ELF-1 (cell line): ENCODE results near the gene NLGN1.

Source experiments
- DNase-seq: peaks from one replicate; pipeline ENCODE4 v3.0.0-alpha.2; 2016; ENCODE audit warnings: low read depth, low spot score

NLGN1 gene

GRCh38 chr3:173709026-173709425 lies 311.5 kb downstream of the NLGN1 start:
- no peak for DNase-seq

- no peak for DNase-seq
These were observed 314.1 kb downstream of the NLGN1 start for GRCh38 chr3:173711619-173712018.

GRCh38 chr3:173719585-173719984 lies 322.0 kb downstream of the NLGN1 start:
- no peak for DNase-seq

DNA sequence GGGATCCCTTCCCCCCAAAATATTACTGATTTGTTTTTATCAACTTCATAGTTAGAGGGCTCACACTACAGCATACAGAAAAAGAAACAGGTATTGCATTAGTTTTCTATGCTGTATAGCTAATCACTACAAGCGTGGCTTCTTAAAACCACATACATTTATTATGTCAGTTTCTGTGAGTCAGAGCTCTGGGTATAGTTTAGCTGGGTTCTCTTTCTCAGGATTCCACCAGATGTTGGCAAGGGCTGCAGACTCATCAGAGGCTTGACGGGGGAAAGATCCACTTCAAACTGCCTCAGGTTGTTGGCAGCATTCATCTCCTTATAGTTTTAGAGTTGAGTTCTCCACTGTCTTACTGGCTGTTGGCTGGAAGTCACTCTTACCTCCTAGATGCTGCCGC lies 328.0 kb downstream of the NLGN1 start:
- DNase-seq, result no peak

- DNase-seq, result no peak
These were observed 332.8 kb downstream of the NLGN1 start for GRCh38 chr3:173730391-173730790.

DNA sequence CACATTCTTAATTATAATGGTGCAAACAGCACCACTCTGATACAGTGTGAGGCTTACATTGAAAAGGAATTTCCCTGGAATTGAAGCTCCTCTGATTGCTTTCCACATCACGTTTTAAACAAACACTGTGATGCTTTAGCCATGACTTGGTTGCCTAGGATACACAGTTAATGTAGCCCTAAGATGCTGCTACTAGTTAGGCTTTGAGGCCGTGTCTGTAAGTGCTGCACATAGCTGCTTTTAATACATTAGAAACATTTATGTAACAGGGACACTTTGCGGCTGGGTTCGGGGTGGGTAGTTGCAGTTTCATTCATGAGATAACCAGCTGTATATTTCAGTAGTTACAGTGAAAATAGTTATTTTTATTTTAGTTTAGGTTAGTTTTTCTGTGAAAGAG lies 334.7 kb downstream of the NLGN1 start:
- DNase-seq, result no peak

DNA sequence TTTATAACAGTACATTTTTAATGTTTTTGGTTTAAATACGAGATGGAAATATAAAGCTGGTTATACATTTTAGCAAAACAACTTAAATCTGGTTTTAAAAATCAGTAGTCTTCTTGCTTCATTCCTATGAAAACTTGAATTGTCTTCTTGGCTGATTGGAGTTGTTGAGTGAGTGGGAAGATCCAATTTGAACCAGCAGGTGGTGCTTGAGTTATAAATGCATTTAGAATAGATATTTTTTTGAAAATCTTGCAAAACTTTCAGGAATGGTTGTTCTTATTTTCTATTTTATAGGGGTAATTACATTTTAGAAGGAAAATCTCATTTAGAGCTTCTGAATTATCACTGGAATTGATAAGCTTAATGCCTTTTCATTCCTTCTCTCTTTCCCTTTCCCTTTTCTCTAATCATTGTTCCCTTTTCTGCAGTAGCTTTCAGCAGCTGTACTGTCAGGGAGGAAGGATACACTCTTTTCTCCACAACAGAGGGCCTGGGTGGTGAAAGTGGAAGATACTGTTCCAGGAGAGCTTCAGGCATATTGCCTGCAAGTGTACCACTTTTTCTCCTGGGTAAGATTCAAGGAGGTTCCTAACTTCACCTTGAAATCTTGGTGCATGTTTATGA lies 335.6 kb downstream of the NLGN1 start:
- DNase-seq, result no peak

DNA sequence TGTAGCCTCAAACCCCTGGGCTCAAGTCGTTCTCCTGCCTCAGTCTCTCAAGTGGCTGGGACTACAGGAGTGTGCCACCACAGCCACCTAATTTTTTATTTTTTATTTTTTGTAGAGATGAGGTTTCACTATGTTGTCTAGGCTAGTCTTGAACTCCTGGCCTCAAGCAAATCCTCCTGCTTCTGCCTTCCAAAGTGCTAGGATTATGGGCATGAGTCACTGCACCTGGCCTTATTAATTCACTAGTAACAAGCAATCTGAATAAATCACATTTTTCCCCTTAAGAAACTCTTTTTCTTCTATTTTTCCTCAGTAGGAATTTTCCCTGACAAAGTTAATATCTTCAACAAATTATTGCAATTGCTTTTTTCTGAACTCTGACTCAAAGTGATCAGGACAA lies 336.9 kb downstream of the NLGN1 start:
- no peak for DNase-seq

DNA sequence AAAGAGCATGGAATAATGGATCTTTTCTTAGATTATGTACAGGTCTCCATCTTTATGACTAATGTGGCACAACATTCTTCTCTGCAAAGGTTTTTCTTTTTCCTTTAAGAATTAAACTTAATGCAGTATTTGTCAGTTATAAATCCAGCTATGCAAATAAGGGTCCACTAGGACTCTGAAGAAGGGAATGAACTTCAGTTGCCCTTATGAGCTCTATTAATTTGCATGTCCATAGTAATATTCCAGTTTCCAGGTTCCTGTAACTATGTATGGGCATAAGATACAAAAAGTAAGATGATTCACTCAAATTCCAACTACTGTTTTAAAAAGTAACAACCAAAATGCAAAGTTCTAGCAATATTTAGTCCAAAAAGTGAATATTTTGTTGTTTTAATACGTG lies 337.4 kb downstream of the NLGN1 start:
- no peak for DNase-seq

DNA sequence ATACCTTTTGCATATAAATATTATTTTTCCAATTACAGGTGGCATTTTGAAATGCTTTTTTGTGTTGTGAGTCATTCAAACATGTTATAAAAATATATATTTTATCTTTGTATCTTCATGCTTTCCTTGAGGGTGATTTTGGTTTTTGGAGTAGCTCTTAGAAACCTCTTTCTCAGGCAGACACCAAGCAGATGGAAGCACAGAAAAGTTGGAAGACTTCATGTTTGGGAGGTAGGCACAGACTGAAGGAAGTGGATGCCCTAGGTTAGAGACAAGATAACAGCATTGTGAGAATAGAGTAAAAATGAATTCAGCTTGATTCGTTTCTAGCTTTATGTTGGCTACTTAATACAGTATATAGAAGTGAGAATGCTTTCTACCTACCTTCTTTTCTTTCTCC lies 338.3 kb downstream of the NLGN1 start:
- DNase-seq, result no peak

GRCh38 chr3:173737167-173737808 lies 339.7 kb downstream of the NLGN1 start:
- no peak for DNase-seq

- no peak for DNase-seq
These were observed 342.2 kb downstream of the NLGN1 start for GRCh38 chr3:173739726-173740125.

GRCh38 chr3:173742491-173742890 lies 344.9 kb downstream of the NLGN1 start:
- no peak for DNase-seq

DNA sequence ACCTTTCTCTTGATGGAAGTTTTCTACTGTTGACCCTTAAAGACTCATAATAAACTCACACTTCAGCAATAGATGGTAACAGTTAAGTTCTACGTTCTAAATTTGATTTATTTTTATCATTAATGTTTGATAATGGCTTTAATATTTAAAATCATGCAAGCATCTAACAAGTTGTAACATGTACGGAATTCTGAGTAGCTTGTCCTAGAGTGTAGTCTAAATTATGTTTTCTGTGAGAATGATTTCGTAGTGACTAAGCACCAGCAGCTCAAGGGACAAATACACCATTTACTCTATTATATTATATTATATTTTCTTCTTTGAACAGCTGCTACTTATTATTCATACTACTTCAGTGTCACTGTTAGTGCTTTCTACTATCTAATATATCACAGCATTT lies 345.6 kb downstream of the NLGN1 start:
- DNase-seq, result no peak

- DNase-seq, result no peak
These were observed 346.0 kb downstream of the NLGN1 start for GRCh38 chr3:173743516-173743915.

- no peak for DNase-seq
These were observed 346.9 kb downstream of the NLGN1 start for GRCh38 chr3:173744479-173744878.

DNA sequence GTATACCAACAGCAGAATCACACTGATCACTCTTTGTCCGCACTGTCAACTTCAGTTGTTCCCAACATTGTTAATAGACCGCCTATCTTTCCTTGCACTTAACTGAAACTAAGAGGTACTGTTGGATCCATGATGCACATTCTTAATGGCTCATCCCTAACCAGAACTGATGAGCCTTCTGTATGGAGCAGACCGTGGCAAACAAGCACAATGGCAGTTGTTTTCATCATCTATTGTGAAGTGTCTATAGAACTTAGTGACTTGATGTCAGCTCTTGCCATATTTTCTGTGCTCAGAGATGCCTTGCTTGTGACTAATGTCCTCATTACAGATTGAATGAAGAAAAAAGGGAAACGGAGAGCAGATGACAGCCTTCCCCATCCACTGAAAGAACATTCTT lies 347.4 kb downstream of the NLGN1 start:
- DNase-seq, result no peak

DNA sequence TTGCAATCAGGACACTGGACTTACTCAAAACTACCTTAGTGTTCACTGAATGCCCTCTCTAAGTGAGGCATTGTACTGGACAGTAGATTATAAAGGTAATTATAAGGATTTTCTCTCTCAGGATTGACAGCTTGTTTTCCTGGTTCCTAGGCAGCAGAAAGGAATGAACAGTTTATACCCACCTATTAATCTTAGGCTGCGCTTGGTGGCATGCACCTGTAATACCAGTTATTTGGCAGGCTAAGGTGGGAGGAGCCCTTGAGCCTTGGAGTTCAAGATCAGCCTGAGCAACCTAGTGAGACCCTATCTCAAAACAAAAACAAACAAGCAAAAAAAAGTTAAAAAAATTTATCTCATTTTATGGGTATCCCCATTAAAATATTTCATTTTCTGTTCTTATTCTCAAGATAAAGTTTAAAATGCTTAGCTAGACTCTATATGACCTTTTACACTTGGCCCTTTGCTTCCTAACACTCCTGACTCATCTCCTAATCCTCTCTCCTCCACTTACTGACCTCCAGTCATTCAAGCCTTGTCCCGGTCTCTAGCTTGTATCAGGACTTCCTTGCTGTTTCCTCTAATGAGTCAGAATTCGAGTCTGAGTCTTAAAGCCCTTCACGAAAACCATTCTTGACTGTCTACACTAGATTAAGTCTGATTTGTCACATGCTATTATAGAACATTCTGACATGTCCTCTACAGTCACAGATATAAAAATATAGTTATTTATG lies 348.6 kb downstream of the NLGN1 start:
- no peak for DNase-seq

DNA sequence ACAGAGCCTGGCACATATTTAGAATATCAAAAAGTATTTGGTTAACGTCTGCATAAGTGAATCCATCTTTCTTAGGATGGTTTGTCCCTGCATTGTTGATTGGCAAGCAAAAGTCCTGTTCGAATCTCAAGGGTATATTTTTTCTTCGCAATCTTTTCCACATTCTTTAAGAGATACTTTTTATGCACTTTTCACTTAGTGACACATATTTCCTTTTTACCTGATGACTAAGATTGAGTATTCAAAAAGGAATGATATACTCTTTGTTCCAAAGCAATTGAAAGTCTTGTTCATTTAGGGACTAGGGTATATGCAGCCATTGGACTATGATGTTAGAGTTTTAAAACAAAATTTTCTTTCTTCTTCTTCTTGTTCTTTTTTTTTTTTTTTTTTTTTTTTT lies 349.9 kb downstream of the NLGN1 start:
- no peak for DNase-seq

- DNase-seq, result no peak
These were observed 350.6 kb downstream of the NLGN1 start for GRCh38 chr3:173748105-173748504.

- DNase-seq, result no peak
These were observed 352.6 kb downstream of the NLGN1 start for GRCh38 chr3:173750095-173750494.

DNA sequence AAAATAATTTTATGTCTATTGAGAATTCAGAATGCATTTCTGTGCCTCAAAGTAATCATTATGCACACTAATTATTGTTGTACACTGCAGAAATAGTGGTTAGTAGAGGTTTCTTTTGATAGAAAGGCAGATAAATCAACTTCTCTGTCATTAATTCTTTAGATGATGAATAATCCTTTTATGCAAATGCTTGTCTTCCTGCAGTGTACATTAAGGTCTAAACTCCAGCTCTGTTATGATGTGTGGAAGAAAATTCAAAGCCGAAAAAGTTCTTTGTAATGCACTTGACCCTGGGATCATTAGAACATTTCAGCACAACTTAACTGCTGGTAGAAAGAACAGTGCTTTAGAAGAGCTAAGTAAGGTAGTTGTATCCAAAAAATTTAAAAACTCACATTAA lies 353.0 kb downstream of the NLGN1 start:
- DNase-seq, result no peak

DNA sequence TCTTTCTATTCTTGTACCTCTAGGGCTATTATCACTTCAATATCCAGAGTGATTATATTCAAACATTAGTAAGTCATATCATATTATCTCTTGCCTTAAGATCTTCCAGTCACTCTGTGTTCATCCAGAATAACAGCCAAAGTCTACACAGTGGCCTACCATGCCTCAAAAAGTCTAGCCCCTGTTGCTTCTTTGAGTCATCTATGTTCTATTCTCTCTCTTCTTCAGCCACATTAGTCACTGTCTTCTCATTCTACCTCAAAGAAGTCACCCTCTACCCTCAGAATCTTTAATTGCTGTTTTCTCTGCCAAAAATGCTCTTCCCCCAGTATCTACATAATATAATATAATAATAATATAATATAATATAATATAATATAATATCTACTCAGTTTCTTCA lies 356.0 kb downstream of the NLGN1 start:
- DNase-seq, result no peak
